ENCODE data around the gene SORCS2.

DNA sequence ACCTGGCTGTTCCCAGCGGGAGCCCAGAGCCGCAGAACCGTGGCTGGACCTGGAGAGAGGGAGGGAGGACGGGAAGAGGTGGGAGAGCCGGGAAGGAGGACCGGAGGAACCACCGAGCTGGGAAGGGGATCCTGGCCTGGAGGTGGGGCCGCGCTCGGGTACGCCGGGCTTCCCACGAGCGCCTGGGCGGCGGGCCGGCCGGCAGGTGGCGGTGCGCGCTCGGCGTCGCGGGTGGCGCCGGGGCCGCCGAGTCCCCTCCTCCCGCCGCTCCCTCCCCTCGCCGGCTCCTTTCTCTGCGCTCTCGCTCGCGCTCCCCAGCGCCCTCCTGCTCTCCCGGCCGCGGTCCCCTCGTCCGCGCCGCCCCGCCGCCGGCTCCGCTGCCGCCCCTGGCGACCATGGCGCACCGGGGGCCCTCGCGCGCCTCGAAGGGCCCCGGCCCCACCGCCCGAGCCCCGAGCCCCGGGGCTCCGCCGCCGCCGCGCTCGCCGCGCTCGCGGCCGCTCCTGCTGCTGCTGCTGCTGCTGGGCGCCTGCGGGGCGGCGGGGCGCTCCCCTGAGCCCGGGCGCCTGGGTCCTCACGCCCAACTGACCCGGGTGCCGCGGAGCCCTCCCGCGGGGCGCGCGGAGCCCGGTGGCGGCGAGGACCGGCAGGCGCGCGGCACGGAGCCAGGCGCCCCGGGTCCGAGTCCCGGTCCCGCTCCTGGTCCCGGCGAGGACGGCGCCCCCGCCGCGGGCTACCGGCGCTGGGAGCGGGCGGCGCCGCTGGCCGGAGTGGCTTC lies at the start of gene SORCS2:
- no peak for TF ChIP-seq ZSCAN12 (CRISPR knock-in tag; IDR thresholded peaks at IDR 0.05)
- TF ChIP-seq, protein P1, sequence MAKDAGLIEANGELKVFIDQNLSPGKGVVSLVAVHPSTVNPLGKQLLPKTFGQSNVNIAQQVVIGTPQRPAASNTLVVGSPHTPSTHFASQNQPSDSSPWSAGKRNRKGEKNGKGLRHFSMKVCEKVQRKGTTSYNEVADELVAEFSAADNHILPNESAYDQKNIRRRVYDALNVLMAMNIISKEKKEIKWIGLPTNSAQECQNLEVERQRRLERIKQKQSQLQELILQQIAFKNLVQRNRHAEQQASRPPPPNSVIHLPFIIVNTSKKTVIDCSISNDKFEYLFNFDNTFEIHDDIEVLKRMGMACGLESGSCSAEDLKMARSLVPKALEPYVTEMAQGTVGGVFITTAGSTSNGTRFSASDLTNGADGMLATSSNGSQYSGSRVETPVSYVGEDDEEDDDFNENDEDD (CRISPR knock-in tag; IDR thresholded peaks at IDR 0.05; ENCODE audit: borderline replicate concordance), result no peak
- TF ChIP-seq, protein P2, sequence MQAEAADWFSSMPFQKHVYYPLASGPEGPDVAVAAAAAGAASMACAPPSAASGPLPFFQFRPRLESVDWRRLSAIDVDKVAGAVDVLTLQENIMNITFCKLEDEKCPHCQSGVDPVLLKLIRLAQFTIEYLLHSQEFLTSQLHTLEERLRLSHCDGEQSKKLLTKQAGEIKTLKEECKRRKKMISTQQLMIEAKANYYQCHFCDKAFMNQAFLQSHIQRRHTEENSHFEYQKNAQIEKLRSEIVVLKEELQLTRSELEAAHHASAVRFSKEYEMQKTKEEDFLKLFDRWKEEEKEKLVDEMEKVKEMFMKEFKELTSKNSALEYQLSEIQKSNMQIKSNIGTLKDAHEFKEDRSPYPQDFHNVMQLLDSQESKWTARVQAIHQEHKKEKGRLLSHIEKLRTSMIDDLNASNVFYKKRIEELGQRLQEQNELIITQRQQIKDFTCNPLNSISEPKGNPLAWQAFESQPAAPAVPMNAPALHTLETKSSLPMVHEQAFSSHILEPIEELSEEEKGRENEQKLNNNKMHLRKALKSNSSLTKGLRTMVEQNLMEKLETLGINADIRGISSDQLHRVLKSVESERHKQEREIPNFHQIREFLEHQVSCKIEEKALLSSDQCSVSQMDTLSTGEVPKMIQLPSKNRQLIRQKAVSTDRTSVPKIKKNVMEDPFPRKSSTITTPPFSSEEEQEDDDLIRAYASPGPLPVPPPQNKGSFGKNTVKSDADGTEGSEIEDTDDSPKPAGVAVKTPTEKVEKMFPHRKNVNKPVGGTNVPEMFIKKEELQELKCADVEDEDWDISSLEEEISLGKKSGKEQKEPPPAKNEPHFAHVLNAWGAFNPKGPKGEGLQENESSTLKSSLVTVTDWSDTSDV (CRISPR knock-in tag; IDR thresholded peaks at IDR 0.05), result no peak
- TF ChIP-seq, protein P3, sequence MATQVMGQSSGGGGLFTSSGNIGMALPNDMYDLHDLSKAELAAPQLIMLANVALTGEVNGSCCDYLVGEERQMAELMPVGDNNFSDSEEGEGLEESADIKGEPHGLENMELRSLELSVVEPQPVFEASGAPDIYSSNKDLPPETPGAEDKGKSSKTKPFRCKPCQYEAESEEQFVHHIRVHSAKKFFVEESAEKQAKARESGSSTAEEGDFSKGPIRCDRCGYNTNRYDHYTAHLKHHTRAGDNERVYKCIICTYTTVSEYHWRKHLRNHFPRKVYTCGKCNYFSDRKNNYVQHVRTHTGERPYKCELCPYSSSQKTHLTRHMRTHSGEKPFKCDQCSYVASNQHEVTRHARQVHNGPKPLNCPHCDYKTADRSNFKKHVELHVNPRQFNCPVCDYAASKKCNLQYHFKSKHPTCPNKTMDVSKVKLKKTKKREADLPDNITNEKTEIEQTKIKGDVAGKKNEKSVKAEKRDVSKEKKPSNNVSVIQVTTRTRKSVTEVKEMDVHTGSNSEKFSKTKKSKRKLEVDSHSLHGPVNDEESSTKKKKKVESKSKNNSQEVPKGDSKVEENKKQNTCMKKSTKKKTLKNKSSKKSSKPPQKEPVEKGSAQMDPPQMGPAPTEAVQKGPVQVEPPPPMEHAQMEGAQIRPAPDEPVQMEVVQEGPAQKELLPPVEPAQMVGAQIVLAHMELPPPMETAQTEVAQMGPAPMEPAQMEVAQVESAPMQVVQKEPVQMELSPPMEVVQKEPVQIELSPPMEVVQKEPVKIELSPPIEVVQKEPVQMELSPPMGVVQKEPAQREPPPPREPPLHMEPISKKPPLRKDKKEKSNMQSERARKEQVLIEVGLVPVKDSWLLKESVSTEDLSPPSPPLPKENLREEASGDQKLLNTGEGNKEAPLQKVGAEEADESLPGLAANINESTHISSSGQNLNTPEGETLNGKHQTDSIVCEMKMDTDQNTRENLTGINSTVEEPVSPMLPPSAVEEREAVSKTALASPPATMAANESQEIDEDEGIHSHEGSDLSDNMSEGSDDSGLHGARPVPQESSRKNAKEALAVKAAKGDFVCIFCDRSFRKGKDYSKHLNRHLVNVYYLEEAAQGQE (IDR thresholded peaks at IDR 0.05; ENCODE audit: borderline replicate concordance in 1 of 2, low read depth in 1 of 2, low read length in 2 of 2), result no peak
- no peak for TF ChIP-seq POLR2A (IDR thresholded peaks at IDR 0.05; ENCODE audit: insufficient read depth in 1 of 2, low read depth in 2 of 2, low read length in 2 of 2)
- no peak for TF ChIP-seq KDM5B (CRISPR knock-in tag; IDR thresholded peaks at IDR 0.05; ENCODE audit: borderline replicate concordance)
- TF ChIP-seq, protein P4, sequence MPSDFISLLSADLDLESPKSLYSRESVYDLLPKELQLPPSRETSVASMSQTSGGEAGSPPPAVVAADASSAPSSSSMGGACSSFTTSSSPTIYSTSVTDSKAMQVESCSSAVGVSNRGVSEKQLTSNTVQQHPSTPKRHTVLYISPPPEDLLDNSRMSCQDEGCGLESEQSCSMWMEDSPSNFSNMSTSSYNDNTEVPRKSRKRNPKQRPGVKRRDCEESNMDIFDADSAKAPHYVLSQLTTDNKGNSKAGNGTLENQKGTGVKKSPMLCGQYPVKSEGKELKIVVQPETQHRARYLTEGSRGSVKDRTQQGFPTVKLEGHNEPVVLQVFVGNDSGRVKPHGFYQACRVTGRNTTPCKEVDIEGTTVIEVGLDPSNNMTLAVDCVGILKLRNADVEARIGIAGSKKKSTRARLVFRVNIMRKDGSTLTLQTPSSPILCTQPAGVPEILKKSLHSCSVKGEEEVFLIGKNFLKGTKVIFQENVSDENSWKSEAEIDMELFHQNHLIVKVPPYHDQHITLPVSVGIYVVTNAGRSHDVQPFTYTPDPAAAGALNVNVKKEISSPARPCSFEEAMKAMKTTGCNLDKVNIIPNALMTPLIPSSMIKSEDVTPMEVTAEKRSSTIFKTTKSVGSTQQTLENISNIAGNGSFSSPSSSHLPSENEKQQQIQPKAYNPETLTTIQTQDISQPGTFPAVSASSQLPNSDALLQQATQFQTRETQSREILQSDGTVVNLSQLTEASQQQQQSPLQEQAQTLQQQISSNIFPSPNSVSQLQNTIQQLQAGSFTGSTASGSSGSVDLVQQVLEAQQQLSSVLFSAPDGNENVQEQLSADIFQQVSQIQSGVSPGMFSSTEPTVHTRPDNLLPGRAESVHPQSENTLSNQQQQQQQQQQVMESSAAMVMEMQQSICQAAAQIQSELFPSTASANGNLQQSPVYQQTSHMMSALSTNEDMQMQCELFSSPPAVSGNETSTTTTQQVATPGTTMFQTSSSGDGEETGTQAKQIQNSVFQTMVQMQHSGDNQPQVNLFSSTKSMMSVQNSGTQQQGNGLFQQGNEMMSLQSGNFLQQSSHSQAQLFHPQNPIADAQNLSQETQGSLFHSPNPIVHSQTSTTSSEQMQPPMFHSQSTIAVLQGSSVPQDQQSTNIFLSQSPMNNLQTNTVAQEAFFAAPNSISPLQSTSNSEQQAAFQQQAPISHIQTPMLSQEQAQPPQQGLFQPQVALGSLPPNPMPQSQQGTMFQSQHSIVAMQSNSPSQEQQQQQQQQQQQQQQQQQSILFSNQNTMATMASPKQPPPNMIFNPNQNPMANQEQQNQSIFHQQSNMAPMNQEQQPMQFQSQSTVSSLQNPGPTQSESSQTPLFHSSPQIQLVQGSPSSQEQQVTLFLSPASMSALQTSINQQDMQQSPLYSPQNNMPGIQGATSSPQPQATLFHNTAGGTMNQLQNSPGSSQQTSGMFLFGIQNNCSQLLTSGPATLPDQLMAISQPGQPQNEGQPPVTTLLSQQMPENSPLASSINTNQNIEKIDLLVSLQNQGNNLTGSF (CRISPR knock-in tag; IDR thresholded peaks at IDR 0.05), result no peak
- TF ChIP-seq ELF1 (CRISPR knock-in tag; IDR thresholded peaks at IDR 0.05), result no peak
- no peak for TF ChIP-seq ZNF501 (CRISPR knock-in tag; IDR thresholded peaks at IDR 0.05)
- no peak for TF ChIP-seq ZIK1 (CRISPR knock-in tag; IDR thresholded peaks at IDR 0.05; ENCODE audit: borderline replicate concordance, low read depth)
- TF ChIP-seq FOXK1 (CRISPR knock-in tag; IDR thresholded peaks at IDR 0.05; ENCODE audit: borderline replicate concordance, low read depth), result no peak
- TF ChIP-seq, protein P5, sequence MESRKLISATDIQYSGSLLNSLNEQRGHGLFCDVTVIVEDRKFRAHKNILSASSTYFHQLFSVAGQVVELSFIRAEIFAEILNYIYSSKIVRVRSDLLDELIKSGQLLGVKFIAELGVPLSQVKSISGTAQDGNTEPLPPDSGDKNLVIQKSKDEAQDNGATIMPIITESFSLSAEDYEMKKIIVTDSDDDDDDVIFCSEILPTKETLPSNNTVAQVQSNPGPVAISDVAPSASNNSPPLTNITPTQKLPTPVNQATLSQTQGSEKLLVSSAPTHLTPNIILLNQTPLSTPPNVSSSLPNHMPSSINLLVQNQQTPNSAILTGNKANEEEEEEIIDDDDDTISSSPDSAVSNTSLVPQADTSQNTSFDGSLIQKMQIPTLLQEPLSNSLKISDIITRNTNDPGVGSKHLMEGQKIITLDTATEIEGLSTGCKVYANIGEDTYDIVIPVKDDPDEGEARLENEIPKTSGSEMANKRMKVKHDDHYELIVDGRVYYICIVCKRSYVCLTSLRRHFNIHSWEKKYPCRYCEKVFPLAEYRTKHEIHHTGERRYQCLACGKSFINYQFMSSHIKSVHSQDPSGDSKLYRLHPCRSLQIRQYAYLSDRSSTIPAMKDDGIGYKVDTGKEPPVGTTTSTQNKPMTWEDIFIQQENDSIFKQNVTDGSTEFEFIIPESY (CRISPR knock-in tag; IDR thresholded peaks at IDR 0.05), result no peak
- TF ChIP-seq ZNF768 (CRISPR knock-in tag; IDR thresholded peaks at IDR 0.05), result no peak
